Upper lobe of right lung (tissue), 1 donor: ENCODE results near the gene MTMR3. TPM values are rescaled to one million over a fixed set of nuclear protein-coding genes. Genes with fewer than 3 reads are reported as not detected.
"Not testable (repeated sequence)": the region's sequence is repeated elsewhere in the genome, so short reads cannot be mapped to it uniquely, and the experiment has no call there.

Source experiments
- ATAC-seq: fragments of 200-7000 bp; cut with Tn5 transposase; one replicate; pipeline ENCODE4 v1.9.1; 2020; ENCODE audit warnings: mild to moderate bottlenecking, moderate library complexity
- DNase-seq: peaks from one replicate; pipeline ENCODE4 v3.0.0-alpha.2; 2020
- H3K27ac ChIP-seq: fragments of 200-600 bp; one replicate; pipeline ENCODE4 v1.8.0; 2022
- H3K27me3 ChIP-seq: fragments of 200-600 bp; one replicate; pipeline ENCODE4 v1.8.0; 2022; ENCODE audit warnings: mild to moderate bottlenecking
- H3K36me3 ChIP-seq: fragments of 200-600 bp; one replicate; pipeline ENCODE4 v1.8.0; 2022
- H3K4me1 ChIP-seq: fragments of 200-600 bp; one replicate; pipeline ENCODE4 v1.8.0; 2022
- H3K4me3 ChIP-seq: fragments of 200-600 bp; one replicate; pipeline ENCODE4 v1.8.0; 2022; ENCODE audit warnings: mild to moderate bottlenecking
- H3K9me3 ChIP-seq: fragments of 200-600 bp; one replicate; pipeline ENCODE4 v1.8.0; 2022
- CTCF ChIP-seq: fragments of 200-600 bp; IDR thresholded peaks from one replicate; pipeline ENCODE4 v1.8.0; 2022; ENCODE audit warnings: antibody characterized with exemption
- intact Hi-C: fragments of 100-400 bp; cut with DNase I; formaldehyde crosslinking; loops from one replicate; pipeline ENCODE4 v1.11.0; 2022
- long read RNA-seq: library from polyadenylated mRNA; unstranded; transcript quantifications from one replicate; pipeline ENCODE4 v2.0.0, GENCODE V29; 2021
- total RNA-seq: library from RNA; stranded (reverse); fragmentation: NEBNext Ultra II Directional; extraction: Animal tissue kit (Norgen Biotek cat#: 25700); gene quantifications from one replicate; pipeline ENCODE4 v1.2.1, GENCODE V29; 2021
- donor health status: DM: no; HTN: yes; CAD: no; lungs with severe emphysema.

The MTMR3 gene
- total RNA-seq, result 50.6 TPM
- long read RNA-seq, full-length matches to known transcripts, result 9 of 40 reads
- long read RNA-seq, partial matches to known transcripts, result 9 of 40 reads
- long read RNA-seq, other reads (novel, unspliced or antisense), result 22 of 40 reads

GRCh38 chr22:29883045-29883774 is at the start of gene MTMR3:
Gene MTMR3, plus strand, starts transcription at chr22:29883174. Its CDS starts 87,886 bp downstream, at chr22:29971060.
- intact Hi-C loops, result no loop called here
- no peaks in the 10 kb centered on the region for H3K9me3 ChIP-seq
- peak within 1 kb of the TSS; percentile 94 for H3K4me3 ChIP-seq
- peak within 1 kb of the TSS; percentile 96 for H3K27ac ChIP-seq
- peaks cover 42% of the 10 kb centered on the region for H3K4me1 ChIP-seq
- DNase-seq, result peak; percentile 97
- H3K27me3 ChIP-seq, result no peaks in the 10 kb centered on the region
- H3K36me3 ChIP-seq, result no peaks in the 10 kb centered on the region
- peak; percentile 43 for TF ChIP-seq CTCF
- ATAC-seq, result peak; percentile 92

GRCh38 chr22:29833392-29833965 is 49.5 kb upstream of the MTMR3 start:
- peaks cover 15% of the 10 kb centered on the region for H3K4me1 ChIP-seq
- H3K27ac ChIP-seq, result no peak overlapping the region
- DNase-seq, result no peak
- intact Hi-C loops, result no loop called here
- no peaks in the 10 kb centered on the region for H3K9me3 ChIP-seq
- peaks cover 58% of the 10 kb centered on the region for H3K36me3 ChIP-seq
- ATAC-seq, result no peak
- no peak overlapping the region for H3K4me3 ChIP-seq
- no peak for TF ChIP-seq CTCF
- H3K27me3 ChIP-seq, result no peaks in the 10 kb centered on the region

- H3K36me3 ChIP-seq, result peaks cover 54% of the 10 kb centered on the region
- DNase-seq, result no peak
- no peaks in the 10 kb centered on the region for H3K27me3 ChIP-seq
- peaks cover 18% of the 10 kb centered on the region for H3K4me1 ChIP-seq
- ATAC-seq, result no peak
- H3K27ac ChIP-seq, result no peak overlapping the region
- no peak overlapping the region for H3K4me3 ChIP-seq
- no peak for TF ChIP-seq CTCF
- intact Hi-C loops, result no loop called here
- no peaks in the 10 kb centered on the region for H3K9me3 ChIP-seq
Observed at GRCh38 chr22:29834046-29834445, 48.9 kb upstream of the MTMR3 start.

DNA sequence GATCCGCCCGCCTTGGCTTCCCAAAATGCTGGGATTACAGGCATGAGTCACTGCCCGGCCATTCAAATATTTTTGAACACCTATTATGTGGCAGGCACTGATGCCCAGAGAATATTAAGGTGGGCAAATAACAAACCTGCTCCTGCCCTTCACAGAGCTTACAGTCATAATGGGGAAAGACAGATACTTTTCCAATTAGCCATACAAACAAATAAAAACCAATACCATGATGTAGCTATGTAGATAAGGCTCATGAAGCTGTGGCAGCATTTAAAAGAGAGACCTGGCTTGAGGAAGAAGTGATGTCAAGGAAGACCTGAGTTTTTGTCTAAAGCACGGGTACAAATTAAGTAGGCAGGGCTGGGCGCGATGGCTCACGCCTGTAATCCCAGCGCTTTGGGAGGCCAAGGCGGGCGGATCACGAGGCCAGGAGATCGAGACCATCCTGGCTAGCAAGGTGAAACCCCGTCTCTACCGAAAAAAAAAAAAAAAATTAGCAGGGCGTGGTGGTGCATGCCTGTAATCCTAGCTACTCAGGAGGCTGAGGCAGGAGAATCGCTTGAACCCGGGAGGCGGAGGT is 46.1 kb upstream of the MTMR3 start:
- Histone ChIP-seq H3K4me3 (peak overlapping the region; percentile 98), H3K36me3 (peaks cover 28% of the 10 kb centered on the region), H3K4me1 (peaks cover 15% of the 10 kb centered on the region)
- H3K27ac ChIP-seq, DNase-seq, H3K9me3 ChIP-seq, intact Hi-C loops, H3K27me3 ChIP-seq, ATAC-seq: not testable (repeated sequence)

DNA sequence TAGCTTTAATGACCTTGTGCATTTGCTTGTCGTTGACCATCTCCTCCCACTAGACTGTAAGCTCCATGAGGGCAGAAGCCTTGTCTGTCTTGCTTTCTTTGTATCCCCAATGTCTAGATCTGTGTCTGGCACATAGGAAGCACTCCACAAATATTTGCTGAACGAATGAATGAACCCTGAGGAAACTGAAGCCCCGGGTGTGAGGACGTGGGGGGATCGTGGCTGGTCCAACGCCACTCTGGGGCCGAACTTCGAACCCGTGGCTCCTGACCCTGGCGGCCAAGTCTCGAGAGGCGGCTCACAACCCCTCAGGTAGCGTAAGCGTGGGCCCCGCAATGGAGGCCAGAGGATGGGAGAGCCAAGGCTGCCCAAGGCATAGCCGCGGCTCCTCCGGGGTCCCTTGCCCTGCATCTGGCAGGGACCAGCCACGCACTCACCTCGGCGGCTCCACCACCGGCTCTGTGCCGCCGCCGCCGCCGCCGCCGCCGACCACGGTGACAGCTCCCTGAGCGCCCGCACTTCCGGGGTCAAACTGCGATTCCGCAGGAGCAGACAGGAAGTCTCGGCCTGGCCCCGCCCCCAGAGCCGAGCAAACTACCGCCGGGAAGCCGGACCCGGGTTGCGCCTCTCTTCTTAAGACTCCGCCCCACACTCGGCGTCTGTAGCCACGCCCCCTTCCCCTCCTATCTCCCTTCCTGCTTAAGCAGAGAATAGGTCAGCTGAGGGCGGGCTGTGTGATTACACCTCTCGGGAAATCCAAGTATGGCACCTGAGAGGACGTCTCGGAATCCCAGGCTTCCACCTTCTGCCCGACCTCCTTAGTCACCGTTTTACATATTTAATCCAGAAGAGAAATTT is 45.0 kb upstream of the MTMR3 start, which contains the start of gene ASCC2:
TSS of gene ASCC2 (minus strand) at position 534 of the 858 bp plus-strand sequence. CDS start 5,949 bp downstream, outside the sequence.
- peak; percentile 100 for DNase-seq
- H3K4me1 ChIP-seq, result peaks cover 15% of the 10 kb centered on the region
- H3K9me3 ChIP-seq, result no peaks in the 10 kb centered on the region
- no peaks in the 10 kb centered on the region for H3K27me3 ChIP-seq
- peak within 1 kb of the TSS; percentile 98 for H3K4me3 ChIP-seq
- intact Hi-C loops, result no loop called here
- ATAC-seq, result peak; percentile 99
- peak within 1 kb of the TSS; percentile 89 for H3K27ac ChIP-seq
- no peak for TF ChIP-seq CTCF
- peaks cover 17% of the 10 kb centered on the region for H3K36me3 ChIP-seq
